ENCODE results near the gene SLC6A8.

The SLC6A8 gene

GRCh38 chrX:153648358-153649177 lies 39.2 kb upstream of the SLC6A8 start:
- in situ Hi-C loops (cut with MboI; ENCODE audit: low sequenced_read_pairs): no loop called here

GRCh38 chrX:153649178-153649914 lies 38.4 kb upstream of the SLC6A8 start:
- in situ Hi-C loops (cut with MboI; ENCODE audit: low sequenced_read_pairs): no loop called here

- in situ Hi-C loops (cut with MboI; ENCODE audit: low sequenced_read_pairs): no loop called here
Measured at GRCh38 chrX:153649915-153650782, 37.6 kb upstream of the SLC6A8 start.

GRCh38 chrX:153650959-153651358 lies 36.8 kb upstream of the SLC6A8 start:
- in situ Hi-C loops (cut with MboI; ENCODE audit: low sequenced_read_pairs): no loop called here

GRCh38 chrX:153651540-153652079 lies 36.1 kb upstream of the SLC6A8 start:
- in situ Hi-C loops (cut with MboI; ENCODE audit: low sequenced_read_pairs): no loop called here

GRCh38 chrX:153653556-153653955 lies 34.2 kb upstream of the SLC6A8 start:
- in situ Hi-C loops (cut with MboI; ENCODE audit: low sequenced_read_pairs): no loop called here

- in situ Hi-C loops (cut with MboI; ENCODE audit: low sequenced_read_pairs): no loop called here
Measured at GRCh38 chrX:153657161-153657560, 30.6 kb upstream of the SLC6A8 start.

- in situ Hi-C loops (cut with MboI; ENCODE audit: low sequenced_read_pairs): no loop called here
Measured at GRCh38 chrX:153659268-153659667, 28.5 kb upstream of the SLC6A8 start.

GRCh38 chrX:153662266-153662665 lies 25.5 kb upstream of the SLC6A8 start:
- in situ Hi-C loops (cut with MboI; ENCODE audit: low sequenced_read_pairs): no loop called here

- in situ Hi-C loops (cut with MboI; ENCODE audit: low sequenced_read_pairs): no loop called here
Measured at GRCh38 chrX:153665726-153666306, 21.9 kb upstream of the SLC6A8 start.

GRCh38 chrX:153667281-153667955 lies 20.3 kb upstream of the SLC6A8 start:
- in situ Hi-C loops (cut with MboI; ENCODE audit: low sequenced_read_pairs): no loop called here

- in situ Hi-C loops (cut with MboI; ENCODE audit: low sequenced_read_pairs): no loop called here
Measured at GRCh38 chrX:153667956-153668396, 19.8 kb upstream of the SLC6A8 start.

GRCh38 chrX:153668423-153669173 lies 19.1 kb upstream of the SLC6A8 start:
- in situ Hi-C loops (cut with MboI; ENCODE audit: low sequenced_read_pairs): no loop called here

GRCh38 chrX:153669174-153669890 lies 18.4 kb upstream of the SLC6A8 start:
- in situ Hi-C loops (cut with MboI; ENCODE audit: low sequenced_read_pairs): no loop called here

- in situ Hi-C loops (cut with MboI; ENCODE audit: low sequenced_read_pairs): no loop called here
Measured at GRCh38 chrX:153669901-153670731, 17.6 kb upstream of the SLC6A8 start.

- in situ Hi-C loops (cut with MboI; ENCODE audit: low sequenced_read_pairs): no loop called here
Measured at GRCh38 chrX:153670748-153671588, 16.8 kb upstream of the SLC6A8 start.

Measured in hTERT RPE-1 (cell line).